Ishikawa (cell line): ENCODE results near the gene DLGAP4.

Experiments used
- EGR1 ChIP-seq: IDR thresholded peaks from 2 replicates; pipeline ENCODE4 v1.6.1; 2012
- MAX ChIP-seq: IDR thresholded peaks from 2 replicates; pipeline ENCODE4 v1.6.1; 2012
- TAF1 ChIP-seq: IDR thresholded peaks from 2 replicates; pipeline ENCODE4 v1.6.1; 2012; ENCODE audit warnings: low read depth, mild to moderate bottlenecking
- ZBTB7A ChIP-seq: IDR thresholded peaks from 2 replicates; pipeline ENCODE4 v1.6.1; 2012; ENCODE audit warnings: low read depth

GRCh38 chr20:36573798-36574365 lies 267.7 kb downstream of the DLGAP4 start:
- no peak for TF ChIP-seq MAX
- TF ChIP-seq TAF1: no peak
- TF ChIP-seq ZBTB7A: peak; percentile 91
- no peak for TF ChIP-seq EGR1
